NCI-H1436 treated with DMSO at 0.1 percent for 48 hours (cell line): ENCODE results near the gene DCP1B.

Experiments used
- DNase-seq: peaks from one replicate; lab custom pipeline; 2025; lab: John Stamatoyannopoulos, UW

DCP1B gene

DNA sequence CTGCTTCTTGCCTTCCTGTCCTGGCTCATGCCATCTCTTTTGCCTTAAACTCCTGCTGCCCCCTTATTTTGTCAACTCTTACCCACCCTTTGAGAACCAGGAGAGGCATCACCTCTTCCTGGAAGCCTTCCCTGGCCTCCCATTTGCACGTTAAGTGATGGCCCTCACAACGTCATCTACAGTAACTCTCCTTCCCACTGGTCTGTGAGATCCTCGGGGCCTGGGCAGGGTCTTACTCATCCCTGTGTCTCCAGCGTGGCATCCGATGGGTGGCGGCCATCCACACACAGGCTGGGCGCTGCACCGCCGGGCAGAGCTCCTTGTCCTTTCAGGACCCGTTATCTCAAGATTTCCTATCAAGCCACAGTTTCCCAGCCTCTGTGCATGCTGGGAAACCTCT lies 69.0 kb downstream of the DCP1B start:
- no peak for DNase-seq

DNA sequence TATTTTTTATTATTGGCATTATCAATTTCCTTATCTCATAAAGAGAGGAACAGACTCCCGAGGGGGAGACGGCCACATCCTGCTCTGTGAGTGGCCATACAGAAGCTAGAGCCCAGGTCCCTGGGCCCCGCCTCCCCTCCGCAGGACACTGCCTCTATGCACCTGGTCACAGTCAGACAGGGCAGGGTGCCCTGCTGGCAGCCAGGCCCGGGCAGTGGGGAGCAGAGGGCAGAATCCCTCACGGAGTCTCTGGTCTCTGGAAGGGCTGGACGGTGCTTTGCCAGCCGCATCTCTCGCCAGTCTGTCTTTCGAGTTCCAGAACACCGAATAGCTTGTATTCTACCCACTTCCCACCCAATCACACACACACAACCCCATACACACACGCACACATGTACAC lies 69.4 kb downstream of the DCP1B start:
- no peak for DNase-seq

GRCh38 chr12:1934068-1934467 lies 70.2 kb downstream of the DCP1B start:
- no peak for DNase-seq

DNA sequence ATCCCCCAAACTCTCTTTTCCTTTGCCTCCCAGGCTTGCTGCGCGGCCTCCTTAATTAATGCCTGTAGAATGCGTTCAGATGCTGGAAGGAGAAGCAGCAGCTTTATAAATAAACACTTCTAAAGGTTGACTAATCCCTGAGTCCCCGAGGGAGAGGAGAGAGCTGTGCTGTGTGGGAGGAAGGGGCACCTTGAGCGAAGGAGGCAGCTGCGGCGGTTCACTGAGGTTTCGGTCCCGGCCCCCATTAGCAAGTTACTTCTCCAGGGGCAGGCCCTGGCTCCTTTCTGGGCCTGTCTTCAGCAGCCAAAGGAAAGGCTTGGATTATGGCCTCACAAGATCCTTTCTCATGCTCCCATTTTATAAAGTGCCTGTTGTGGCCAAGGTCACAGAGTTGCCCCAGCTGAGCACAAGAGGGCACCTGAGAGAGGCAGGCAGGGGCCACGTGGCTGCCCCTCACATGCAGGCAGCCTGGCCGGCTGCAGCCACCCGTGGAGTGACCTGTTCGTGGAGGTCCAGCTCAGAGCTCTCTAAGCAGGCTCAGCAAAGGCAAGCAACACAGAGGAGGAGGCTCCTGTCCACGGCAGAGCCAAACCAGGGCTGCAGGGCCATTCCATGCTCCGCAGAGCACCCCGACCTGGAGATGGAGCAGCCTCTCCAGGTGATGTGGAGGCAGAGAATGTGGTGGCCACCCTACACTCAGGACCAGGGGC lies 70.8 kb downstream of the DCP1B start:
- peak; percentile 74 for DNase-seq

DNA sequence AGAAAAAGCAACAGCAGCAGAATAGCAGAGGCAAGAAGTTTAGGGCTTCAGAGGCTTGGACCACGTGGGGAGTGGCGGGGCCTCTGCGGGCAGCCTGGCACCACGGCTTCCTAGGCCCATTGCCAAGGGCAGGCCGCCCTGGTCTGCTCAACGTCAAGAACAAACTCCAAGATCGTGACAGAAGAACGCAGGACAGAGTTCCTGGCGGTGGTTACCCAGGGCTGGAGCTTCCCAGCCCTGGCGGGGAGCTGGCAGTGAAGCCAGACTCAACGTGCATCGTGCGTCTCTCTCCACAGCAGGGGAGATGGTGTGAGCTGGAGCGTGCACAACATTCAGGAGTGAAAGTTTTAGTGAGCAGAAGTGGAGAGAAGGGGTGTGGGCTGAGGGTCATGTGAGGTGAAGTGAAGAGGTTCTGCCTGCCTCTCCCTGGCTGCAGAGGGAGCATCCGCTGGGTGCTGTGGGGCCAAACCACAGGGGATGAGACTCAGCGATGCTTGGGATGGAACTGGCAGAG lies 71.9 kb downstream of the DCP1B start:
- no peak for DNase-seq

DNA sequence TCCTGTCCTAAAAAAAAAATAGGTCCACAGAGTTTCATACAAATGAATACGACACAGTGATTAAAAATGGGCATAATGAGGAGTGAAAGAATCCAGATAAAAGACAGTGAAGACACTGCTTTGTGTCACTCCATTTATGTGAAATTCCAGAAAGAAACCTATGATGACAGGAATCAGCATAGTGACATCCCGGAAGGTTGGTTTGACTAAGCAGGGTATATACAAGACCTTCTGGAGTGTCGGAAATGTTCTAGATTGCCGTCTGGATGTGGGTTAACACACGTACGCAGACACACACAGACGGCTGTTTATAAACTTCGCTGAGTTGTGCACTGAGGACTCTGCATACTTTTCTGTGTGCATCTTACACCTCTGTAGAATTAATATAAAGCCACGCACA lies 72.6 kb downstream of the DCP1B start:
- DNase-seq, result no peak

GRCh38 chr12:1930803-1931597 lies 73.3 kb downstream of the DCP1B start:
- DNase-seq, result no peak

DNA sequence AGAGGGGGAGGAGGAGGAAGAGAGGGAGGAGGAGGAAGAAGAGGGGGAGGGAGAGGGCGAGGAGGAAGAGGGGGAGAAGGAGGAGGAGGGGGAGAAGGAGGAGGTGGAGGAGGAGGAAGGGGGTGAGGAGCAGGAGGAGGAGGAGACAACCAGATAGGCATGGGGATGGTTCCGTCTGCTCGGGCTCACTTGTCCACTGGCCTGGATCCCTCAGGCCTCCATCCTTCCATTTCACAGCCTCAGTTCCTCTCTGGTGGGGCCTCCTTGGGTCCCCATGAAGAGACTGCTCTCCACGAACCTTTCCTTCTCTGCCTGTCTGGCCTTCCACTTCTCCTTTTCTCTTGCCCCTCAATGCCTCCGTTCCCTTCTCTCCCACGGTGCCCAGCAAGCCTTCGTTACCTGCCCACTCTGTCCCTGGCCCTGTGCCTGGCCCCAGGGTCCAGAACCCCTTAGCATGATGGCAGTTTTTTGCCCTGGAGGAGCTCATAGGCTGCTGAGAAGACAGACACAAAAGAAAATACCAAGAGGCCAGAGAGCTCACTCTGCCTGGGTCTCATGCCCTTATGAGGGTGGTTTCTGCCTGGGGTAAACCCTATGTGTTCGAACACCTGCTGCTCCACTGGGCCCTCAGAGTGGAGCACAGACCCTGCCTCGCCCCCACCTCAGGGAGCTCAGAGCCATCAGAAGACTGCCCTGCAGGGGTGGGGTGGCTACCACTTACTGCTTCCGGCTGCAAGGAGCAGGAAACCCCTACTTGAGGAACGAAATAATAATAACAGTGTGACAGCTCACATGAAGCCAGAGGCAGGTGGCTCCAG lies 74.1 kb downstream of the DCP1B start:
- no peak for DNase-seq

GRCh38 chr12:1929241-1929984 lies 74.8 kb downstream of the DCP1B start:
- no peak for DNase-seq

DNA sequence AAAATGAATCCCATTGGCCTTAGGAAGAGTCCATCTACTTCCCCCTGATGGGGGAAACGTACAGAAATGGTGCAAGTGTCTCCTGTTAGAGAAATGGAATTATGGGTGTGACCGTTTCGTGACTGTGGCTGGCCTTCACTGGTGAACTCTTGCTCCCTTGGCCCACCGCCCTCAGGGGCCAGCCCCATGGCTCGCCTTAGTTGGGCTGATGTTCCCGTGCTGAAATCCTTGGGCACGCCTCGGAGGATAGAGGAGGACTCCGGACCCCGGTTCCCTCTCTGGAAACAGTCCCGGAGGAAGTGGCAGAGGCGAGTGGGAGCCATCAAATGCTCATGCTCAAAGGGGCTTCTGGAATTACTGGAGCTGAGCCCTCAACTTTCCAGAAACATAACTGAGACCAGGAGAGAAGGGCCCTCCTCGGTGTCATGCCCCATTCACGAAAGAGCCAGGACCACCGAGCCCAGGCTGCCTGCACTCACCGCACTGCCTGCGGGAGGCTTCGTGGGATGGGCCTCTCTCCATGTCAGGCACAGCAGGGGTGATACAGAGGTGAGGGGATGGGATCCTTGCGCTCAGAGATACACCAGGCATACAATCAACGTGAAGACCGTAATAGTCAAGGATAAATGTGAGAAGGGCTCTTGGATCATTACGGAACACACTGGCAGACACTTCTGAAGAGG lies 75.7 kb downstream of the DCP1B start:
- no peak for DNase-seq

DNA sequence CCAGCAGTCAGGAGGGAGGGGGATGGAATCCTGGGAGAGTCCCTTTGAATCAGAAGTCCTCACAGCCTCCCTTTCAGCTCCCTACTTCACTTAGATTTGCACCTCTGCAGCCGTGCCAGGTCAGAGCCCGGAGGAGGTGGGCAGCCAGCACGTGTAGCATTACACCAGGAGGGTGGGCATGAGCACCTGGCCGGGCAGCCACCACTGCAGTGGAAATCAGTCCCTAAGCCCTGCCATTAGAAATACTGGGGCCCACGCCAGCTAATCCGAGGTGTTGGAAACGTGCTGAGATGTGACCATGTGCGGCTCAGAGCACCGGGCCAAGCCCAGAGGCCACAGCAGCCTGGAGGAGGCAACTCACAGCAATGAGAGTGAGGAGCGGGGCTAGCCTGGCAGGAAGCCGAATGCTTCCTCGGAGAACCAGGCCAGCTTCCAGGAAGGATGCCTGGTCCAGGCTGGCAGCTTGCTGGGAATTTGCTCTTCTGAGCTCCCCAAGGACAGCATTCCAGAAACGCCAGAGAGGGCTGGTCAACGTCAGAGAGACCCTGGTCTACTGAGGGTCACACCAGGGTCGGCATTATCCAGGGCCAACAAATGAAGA lies 76.4 kb downstream of the DCP1B start:
- DNase-seq, result no peak

GRCh38 chr12:1927051-1927680 lies 77.1 kb downstream of the DCP1B start:
- DNase-seq, result no peak

- no peak for DNase-seq
Measured at GRCh38 chr12:1926251-1926657, 78.0 kb downstream of the DCP1B start.

- no peak for DNase-seq
Measured at GRCh38 chr12:1925684-1926006, 78.6 kb downstream of the DCP1B start.

DNA sequence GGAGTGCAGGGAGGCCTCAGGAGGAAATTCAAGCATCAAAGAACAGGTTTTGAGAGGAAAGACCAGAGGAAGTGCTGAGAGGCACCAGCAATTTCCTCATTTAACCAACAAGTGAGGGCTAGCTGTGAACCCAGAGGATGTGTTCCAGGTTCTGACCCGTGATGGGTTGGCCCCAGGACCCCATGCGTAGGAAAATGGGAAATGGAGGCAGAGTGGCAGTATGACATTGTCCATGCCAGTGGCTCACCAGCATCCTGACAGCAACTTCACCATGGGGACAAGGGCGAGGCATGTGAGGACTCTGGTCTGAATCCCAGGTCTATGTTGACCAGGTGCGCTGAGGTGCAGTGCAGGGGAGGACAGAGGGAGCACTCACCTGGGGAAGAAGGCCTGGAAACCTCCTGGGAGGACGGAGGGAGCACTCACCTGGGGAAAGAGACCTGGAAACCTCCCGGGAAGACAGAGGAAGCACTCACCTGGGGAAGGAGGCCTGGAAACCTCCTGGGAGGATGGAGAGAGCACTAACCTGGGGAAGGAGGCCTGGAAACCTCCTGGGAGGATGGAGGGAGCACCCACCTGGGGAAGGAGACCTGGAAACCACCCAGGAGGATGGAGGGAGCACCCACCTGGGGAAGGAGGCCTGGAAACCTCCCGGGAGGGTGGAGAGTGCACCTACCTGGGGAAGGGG lies 79.1 kb downstream of the DCP1B start:
- DNase-seq, result no peak

DNA sequence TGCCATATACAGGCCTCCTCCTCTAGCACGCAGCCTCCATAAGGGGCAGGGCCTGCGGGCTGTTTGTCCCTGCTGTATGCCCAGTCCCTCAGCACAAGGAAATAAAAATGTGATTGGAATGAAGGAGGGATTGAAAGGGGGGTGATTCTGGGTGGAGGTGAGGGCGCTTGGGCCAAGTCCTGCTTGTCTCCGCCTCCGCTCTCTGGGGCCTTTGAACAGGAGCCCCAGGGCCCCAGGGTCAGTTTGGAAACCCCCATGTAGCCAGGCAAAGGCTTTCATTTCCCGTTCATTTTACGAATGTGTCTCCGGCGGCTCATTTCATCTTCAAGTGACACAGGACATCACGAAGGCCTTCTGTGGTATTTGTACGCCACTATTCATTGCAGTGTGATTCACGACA lies 81.3 kb downstream of the DCP1B start:
- no peak for DNase-seq

- no peak for DNase-seq
Measured at GRCh38 chr12:1922075-1922709, 82.1 kb downstream of the DCP1B start.

DNA sequence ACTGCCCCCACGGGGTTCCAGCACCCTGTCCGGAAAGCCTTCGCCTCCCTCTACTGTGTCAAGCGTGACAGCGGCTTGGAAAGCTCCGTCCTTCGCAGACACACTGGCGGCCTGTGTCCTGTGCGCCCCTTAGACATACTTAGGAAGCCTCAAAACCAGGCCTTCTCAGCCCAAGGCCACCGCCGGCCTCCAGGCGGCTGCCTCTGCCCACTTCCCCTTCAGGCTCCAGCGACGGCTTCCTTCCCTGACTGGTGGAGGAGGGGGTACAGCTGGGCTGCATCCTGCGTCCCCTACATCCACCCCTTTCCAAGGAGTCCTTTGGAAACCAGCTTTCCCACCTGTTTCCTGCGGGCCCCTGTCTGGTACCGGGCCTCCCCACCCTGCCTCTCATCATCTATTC lies 83.3 kb downstream of the DCP1B start:
- no peak for DNase-seq

- no peak for DNase-seq
Measured at GRCh38 chr12:1920436-1920835, 83.8 kb downstream of the DCP1B start.
